NCI-H524 treated with DMSO at 0.1 percent for 48 hours (cell line): ENCODE results near the gene APRT.
A peak's percentile ranks its signal among the peaks of the same experiment; 100 is the strongest.

Source experiments
- DNase-seq: peaks from one replicate; lab custom pipeline; 2025; lab: John Stamatoyannopoulos, UW

Gene APRT, protein sequence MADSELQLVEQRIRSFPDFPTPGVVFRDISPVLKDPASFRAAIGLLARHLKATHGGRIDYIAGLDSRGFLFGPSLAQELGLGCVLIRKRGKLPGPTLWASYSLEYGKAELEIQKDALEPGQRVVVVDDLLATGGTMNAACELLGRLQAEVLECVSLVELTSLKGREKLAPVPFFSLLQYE

DNA sequence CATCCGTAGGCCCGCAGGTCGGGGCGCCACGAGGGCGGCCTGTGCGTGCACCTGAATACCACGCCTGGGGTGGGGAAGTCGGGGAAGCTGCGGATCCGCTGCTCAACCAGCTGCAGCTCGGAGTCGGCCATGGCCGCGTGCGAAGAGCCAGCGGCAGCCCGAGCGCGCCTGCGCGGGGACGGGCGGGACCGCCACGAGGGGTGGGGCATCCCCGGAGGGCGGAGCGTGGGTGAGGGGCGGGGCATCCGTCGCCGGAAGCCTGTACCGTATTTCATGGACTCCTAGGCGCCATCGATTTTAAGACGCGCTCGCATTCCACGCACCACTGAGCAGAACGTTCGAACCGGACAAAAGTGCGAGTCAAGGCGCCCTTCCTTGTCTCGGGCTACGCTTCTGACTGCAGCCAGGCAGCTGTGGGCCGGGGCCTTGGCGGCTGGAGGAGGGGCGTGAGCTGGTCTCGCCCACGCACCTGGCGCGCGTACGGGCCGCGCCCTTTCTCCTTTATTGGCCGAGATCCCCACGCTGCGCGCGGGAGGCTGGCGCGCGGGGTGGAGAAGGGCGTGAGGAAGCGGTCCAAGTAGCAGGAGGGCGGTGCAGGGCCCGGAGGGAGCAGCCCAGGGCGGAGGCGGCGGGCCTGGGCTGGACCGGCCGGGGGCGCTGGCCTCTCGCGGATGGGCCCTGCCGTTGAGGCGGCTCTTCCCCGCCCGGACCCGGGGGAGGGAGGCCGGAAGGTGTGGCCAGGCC is at the start of gene APRT:
Gene APRT, minus strand, starts transcription at position 160 of the 744 bp plus-strand sequence. Its CDS starts 29 bp downstream, at position 131.
- peak; percentile 37 for DNase-seq

DNA sequence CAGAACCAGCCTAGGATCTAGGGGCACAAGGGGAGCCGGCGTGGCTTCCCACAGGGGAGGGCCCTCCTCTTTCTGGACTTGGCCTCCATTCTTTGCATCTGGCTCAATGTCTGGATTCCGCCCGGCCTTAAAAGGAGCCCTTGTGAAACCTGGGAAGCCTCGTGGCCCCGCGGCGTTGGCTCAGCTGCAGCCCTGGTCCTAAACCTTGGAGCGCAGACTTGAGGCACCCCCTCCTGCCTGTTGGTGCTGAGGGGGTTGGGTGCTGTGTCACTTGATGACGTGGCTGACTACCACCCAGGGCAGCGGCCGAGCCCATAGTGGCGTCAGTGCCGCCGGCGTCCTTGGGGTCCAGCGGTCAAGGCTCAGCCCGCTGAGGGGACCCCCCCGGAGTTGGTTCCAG is 49.6 kb upstream of the APRT start:
- DNase-seq: no peak

DNA sequence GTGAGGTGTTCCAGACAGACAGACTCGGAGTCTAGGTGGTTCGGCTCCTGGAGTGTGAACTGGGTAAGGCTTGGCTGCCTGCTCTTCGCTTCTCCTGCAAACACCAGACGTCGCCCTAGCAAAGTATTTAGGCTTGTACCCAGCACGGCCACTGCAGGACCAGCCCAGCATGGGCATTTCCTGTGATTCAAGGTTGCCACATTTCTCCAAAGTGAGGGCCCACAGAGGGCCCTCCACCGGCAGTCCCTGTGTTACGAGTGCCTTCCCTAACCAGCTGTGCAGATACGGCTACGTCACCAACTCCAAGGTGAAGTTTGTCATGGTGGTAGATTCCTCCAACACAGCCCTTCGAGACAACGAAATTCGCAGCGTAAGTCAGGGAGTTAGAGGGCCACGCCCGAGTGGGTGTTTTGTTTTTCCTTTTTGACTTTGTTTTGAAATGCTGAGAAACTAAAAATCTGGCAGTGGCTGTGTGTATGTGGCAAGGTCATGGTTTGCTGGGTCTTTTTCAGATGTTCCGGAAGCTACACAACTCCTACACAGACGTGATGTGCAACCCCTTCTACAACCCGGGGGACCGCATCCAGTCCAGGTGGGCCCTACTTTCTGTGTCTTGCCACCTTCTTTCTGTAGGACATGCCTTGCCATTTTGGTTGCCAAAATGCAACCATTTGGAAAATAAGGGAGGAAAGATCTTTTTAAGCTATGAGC is 47.8 kb upstream of the APRT start:
- no peak for DNase-seq

DNA sequence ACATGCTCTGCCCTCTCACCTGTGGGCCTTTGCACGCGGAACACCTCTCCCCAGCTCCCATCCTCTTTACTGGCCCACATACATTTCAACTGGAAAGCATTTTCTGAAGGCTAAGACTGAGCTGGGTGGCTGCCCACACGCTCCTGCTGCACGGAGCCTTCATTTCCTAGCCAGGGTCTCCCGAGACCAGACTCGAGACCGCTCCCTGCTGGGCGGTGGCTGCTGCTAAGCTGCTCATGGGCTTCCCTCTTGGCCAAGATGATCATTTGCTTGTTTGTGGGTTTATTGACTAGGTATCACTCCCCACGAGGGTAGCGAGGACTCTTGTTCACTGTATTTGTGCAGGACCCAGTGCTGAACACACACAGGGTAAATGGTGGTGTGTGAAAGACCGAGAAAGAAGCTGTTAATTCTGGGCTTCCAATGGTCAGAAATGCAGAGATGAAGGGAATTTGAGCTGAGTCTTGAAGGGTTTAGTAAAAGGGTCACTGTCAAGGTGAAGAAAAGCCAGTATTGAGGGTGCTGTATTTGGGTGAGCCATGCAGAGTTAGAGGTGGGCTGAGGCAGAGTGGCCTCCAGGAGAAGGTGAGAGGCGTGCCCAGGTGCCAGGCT is 46.1 kb upstream of the APRT start:
- DNase-seq: no peak

DNA sequence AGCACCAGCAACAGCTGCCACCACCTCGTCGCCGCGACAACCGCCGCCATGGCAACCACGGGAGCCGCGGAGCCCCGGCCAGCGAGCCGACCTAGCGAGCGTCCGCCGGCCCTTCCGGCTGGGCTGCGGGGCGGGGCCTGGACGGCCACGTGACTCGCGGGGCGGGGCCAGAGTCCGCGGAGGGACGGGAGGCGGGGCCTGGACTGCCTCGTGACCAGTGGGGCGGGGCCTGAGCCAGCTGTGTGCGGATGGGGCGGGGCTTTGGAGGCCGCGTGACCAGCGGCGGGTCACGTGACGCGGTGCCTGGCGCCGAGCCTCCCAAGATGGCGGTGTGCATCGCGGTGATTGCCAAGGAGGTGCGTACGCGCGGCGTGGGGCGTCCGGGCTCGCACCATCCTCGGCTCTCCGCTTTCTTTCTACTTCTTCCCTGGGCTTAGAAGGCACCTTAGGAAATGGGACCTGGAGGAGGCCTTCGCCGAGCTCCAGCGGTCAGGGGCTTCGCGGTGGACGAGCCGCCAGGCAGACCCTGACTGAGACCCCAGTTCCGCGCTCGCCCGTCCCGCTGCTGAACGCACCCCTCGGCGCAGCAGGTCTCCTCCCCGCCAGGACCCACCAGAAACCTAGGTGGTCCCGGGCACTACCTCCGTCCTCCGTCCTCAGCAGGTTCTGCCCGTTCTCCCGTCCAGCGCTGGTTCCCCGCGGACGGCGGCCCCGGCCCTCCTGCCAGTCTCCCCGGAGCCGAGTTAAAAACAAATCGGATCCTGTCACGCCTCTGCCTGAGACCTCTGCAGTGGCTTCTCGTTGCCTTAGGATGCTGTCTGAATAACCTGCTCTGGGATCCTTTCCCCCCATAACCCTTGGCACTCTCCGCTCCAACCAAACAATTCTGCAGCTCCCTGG is 45.4 kb upstream of the APRT start, which contains the start of the genes GALNS and TRAPPC2L:
Gene GALNS, minus strand, starts transcription at position 120 of the 900 bp plus-strand sequence. Its CDS starts 70 bp downstream, at position 50.
Gene TRAPPC2L, plus strand, starts transcription at position 300 of the 900 bp plus-strand sequence. Its CDS starts 24 bp downstream, at position 324.
- DNase-seq: peak; percentile 73

DNA sequence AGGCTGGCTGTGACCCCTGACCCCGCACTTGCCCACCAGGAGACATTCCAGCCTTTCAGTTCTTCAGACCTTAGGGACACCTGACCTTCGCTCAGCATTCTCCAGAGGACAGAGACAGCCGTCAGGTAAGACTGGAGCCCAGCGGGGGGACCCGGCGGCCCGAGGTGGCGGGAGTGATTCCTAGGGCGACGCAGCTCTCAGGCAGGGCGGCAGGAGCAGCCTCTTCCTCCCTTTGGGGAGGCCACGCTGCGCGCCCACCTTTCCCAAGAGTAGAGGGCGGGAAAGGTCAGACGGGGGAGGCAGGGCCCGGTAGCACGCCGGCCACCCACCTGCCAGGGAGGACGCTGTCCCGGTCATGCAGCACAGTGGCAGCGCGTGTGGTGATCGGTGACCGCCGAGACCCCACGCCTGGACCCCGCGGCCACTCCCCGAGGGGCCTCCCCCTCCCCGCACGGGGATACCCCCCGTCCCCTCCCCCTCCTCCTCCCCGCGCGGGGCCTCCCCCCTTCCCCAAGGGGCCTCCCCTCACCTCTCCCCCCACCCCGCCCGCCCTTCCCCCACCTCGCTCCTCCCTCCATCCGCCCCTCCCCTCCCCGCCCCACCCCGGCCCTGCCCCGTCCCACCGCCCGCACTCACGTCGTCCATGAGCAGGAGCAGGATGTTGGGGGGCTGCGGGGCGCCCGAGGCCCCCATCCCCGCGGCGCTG is 44.5 kb upstream of the APRT start:
- no peak for DNase-seq

DNA sequence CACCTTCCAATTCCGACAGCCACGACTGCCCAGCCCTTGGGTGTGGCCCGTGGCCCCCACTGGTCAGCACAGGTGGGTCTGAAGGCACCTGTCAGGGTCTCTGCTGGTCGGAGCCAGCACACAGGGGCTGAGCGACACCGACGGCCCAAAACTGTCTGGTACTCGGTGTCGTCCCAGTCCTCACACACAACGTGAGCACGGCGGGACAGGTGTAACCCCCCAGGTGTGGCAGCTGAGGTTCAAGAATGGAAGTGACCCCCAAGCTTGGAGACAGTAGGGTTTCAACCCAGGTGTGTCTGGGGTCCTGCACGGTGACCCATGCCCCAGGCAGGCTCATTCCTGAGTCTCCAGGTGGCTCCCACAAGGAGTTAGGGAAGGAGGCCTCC is 44.0 kb upstream of the APRT start:
- no peak for DNase-seq

DNA sequence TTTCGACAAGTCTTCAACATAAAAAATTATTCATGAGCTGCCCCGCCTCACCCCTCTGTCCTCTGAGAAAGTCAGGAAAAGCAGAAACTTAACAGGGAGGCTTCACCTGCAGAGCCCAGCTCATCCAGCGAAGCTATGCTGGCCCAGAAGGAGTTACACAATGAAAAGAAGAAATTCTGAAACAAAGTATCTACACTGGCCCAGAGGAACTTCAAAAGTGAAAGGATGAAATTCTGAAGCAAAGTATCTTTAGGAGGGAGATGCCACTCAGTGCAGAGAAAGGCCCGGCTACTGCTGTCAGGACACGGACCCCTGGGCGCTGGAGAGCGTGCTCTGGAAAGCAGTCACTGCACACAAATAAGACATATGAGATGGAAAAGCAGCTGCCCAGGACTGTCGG is 43.4 kb upstream of the APRT start:
- no peak for DNase-seq

DNA sequence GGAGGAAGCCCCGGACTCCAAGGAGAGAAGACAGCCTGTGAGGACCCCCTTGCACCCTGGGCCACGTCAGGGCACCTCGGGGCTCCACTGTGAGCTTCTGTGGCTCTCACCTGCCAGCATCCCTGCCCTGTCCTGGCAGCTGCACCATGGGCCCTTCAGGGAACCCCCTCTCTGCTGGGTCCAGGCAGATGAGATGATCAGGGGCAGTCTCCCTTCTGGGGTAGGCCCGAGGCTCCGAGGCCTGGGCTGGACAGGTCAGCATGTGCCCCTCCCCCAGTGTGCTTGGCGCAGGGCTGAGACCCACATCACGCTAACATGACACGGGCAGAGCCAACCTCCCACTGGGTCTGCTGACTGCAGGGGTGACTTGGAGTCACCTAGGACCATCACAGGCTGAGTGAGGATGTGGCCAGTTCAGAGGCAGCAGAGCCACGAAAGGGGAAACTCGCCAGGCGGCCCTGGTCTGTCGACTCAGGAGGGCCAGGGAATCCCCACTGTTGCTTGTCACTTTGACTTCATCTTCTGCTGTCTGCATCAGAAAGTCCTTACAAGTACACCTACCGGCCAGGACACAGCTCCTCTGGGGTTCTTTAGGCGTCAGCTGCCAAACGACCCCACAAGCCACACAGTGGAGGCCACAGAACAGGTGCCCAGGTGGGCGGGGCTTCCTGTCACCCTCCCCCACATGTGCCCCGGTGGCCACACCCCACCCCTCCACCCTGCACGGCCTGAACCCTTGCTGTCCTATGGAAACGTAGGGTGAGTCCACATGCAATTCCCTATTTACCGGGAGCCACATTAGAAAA is 42.8 kb upstream of the APRT start:
- DNase-seq: no peak

DNA sequence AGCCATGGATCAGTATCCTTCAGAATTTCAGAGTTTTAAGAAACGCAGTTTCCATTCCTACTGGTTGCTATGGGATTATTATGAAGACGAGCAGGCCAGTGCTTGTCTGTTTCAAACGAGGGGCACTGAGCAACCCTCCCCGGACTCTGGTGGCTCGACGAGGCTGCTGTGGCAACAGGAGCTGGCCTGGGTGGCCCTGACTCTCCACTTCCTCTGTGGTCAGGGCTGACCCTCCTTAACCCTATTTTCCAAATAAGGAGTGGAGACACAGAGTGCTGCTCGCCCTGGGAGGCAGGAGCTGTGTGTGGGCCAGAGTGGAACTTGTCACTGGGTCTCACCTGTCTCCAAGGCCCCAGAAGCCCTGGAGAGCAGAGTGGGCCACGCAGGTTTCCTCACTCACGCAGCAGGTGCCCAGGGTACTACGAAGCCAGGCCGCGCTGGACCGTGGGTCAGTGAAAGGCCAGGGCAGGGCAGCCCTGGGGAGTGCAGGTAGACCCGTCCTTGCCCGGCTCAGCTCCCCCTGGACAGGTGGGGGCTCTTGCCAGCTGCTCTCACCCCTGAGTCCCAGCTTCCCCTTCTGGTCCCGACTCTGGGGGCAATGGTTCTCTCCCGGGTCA is 41.7 kb upstream of the APRT start:
- no peak for DNase-seq

DNA sequence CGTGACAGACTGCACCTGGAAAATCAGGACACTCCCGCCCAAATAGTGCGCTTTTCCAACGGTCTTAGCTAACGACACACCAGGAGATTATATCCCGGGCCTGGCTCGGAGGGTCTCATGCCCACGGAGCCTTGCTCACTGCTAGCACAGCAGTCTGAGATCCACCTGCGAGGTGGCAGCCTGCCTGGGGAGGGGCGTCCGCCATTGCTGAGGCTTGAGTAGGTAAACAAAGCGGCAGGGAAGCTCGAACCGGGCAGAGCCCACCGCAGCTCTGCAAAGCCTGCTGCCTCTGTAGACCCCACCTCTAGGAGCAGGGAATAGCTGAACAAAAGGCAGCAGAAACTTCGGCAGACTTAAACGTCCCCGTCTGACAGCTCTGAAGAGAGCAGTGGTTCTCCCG is 39.9 kb upstream of the APRT start:
- DNase-seq: no peak

DNA sequence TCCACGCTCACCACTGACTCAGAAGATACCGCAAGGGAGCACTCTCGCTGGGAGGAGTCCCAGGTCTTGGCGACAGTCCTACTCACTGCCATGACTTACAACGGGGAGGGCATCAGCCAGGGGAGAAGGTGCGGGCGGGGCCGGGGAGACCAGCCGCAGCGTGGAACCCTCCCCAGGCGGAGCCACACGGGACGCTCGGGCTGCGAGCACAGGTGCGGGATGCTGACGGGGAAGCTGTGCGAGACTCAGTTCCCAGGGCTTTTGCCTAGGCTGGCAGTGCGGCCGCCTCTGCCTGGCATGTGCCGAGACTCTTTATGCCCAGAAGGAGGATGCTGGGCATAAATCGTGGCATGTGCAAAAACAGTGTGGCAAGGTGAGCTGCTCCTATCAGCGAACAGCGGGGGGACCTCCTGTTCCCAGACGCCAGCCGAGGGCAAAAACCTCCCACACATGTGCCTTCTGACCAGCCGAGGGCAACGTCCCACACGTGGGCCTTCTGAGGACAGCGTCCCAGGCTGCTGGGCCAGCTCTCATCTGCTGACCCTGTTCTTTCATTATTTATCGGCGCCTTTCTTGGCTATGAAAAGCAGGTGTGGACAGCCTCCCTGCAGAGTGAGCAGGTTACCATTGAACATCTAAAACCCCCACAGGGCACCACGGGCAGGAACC is 38.9 kb upstream of the APRT start:
- no peak for DNase-seq

DNA sequence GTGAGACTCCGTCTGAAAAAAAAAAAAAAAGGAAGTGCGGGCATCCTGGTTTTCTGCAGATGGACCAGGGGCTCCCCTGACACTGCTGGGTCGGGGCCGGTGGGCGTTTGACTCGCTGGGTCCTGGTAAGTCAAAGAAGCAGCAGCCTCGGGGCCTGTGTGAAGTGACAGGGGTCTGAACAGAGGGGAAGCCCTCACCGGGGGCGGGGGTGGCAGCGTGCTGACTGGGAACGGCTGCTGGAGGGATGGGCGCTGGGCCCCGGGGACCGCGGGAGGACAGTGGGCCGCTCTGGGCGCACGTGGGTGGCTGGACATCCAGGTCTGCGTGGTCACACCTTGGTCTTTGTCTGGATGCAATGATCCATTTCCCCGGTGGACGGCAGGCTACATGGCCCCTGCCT is 36.8 kb upstream of the APRT start:
- no peak for DNase-seq

DNA sequence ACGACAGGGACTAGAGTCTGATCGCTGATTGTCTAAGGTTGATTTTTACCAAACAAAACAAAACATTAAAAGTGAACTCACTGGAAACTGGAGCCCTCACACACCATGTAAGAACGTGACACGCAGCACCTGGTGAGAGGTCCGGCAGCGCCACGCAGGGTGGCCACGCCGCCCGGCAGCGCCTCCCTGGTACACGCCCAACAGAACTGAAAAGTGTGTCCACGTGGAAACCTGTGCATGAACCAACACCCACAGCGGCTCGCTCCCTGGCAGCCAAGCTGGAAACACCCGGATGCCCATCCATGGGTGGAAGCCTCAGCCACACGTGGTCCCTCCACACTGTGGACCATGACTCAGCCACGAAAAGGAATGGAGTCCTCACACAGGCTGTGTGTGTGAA is 35.9 kb upstream of the APRT start:
- no peak for DNase-seq

DNA sequence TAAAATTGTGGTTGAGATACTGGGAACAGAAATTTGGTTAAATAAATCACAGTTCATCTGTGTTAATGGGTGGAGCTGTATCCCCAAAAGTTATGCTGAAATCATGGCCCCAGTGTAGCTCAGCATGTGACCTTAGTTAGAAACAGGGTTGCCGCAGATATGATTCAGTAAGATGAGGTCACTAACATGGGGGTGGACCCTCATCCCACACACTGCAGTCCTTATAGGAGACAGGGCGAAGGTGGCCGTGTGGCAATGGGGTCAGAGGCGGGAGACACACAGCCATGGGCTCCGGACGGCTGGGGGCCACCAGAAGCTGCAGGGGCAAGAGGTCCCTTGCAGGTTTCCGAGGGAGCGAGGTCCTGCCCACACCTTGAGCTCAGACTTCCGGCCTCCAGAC is 34.4 kb upstream of the APRT start:
- no peak for DNase-seq

DNA sequence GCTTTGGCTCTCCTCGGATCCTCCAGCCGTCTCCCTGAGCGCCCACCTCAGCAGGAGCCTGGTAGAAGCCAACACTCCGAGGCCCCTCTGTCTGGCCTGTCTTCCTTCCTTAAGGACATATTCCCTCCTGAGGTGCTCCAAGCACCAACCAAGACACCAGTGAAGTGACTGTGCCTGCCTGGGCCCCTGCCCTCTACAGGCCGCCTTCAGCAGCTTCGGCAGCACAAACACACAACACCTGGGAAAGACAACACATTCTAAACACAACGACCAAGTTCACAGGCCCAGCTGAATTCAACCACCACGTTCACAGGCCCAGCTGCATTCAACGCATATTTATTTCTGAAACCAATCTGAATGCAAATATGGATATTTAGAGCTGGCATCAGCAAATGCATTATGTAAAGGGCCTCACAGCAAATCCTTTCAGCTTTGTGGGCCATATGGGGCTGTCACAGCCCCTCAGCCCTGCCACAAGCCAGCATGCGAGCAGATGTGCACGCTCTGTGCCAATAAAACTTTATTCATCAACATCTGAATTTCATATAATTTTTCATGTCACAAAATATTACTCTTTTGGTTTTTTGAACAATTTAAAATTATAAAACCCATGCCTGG is 32.8 kb upstream of the APRT start:
- no peak for DNase-seq

DNA sequence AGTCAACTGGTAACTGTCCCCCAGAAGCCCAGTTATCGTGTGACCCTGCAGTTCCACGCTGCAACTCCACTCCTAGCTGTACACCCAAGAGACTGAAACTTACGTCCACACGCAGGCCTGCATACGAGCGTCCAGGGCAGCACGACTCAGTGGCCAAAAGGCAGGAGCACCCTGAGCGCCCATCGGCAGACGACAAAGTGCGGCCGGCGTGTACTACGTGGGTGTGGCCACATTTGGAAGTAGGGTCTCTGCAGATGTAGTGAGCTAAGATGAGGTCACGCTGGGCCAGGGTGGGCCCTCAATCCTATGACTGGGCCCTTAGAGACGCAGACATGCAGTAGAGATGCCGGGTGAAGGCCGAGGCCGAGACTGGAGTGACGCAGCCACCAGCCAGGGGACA is 31.5 kb upstream of the APRT start:
- no peak for DNase-seq

DNA sequence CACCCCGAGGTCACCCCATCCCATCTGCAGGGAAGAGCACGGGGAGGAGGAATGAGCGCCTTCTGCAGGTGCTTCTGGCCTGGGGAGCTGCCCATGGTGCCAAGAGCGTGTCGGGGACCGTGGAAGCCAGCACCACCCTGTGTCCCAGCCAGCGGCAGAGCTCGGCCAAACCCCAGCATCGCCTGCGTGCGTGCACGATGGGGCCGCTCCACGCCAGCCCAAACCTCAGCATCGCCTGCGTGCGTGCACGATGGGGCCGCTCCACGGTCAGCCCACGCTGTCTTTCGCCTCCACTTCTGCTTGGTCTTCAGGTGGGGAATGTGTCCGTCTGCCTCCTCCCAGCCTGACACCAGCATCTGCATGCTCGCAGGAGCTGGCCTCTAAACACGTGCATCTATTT is 31.1 kb upstream of the APRT start:
- no peak for DNase-seq

DNA sequence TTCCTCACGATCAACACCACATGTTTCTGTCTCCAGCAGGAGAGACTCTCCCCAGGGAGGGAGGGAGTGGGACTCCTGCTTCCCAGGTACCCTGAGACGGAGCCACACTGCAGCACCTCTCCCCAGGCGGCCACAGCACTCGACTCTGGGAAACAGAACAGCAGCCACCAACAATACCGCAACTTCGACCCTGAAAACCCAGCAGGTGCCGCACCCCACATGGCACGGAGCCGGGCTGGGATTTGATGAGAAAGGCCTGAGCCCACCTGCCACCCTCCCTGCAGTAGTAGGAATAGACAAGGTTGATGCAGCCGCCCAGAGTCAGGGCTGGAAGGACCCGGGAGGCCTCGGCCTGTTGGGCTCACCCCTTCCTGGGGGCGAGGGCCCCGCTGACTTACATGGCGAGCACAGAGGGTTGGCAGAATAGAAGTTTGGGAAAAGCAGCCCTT is 30.6 kb upstream of the APRT start:
- no peak for DNase-seq
